H1 (cell line): Measurements from ENCODE around the gene TP53. TPM values are rescaled to one million over a fixed set of nuclear protein-coding genes. Genes with fewer than 3 reads are reported as not detected.

Experiments
- CBX5 ChIP-seq: fragments of 300-800, 300-1000 bp; sonication (generic); IDR thresholded peaks from 2 replicates; pipeline ENCODE4 v1.7.1; 2016; ENCODE audit warnings: antibody characterized with exemption, low read length, low read depth
- SUZ12 ChIP-seq: fragments of 200-600 bp; sonication (generic); IDR thresholded peaks from 2 replicates; pipeline ENCODE4 v1.6.1; 2012; ENCODE audit warnings: mild to moderate bottlenecking, inconsistent platforms, low read length, moderate library complexity, mixed read lengths
- polyA plus RNA-seq, 7 experiments: library from polyadenylated mRNA; depleted of rRNA in 3 of 7; stranded (reverse) in 5 of 7; unstranded in 2 of 7; fragments of >200 nt in 5 of 7; fragments of 200-250 nt in 2 of 7; gene quantifications; 1 replicate in 5 of 7; 2 replicates in 1 of 7; 4 replicates in 1 of 7; pipeline versions ENCODE4 v1.2.1 to v1.2.3, GENCODE V29; 2011 to 2013; ENCODE audit warnings: missing spikeins in 2 of 7, mixed read lengths in 2 of 7
- total RNA-seq: library from RNA; stranded (reverse); fragmentation: NEBNext Ultra II Directional; extraction: Animal tissue kit (Norgen Biotek cat#: 25700); gene quantifications from 2 replicates; pipeline ENCODE4 v1.2.1, GENCODE V29; 2021
- TF ChIP-seq, protein P1 (sequence below), 3 experiments: IDR thresholded peaks; 1 replicate in 2 of 3; 2 replicates in 1 of 3; pipeline versions ENCODE4 v1.5.1 to v1.6.1; 2011; ENCODE audit warnings: low read length in 3 of 3, mild to moderate bottlenecking in 3 of 3, inconsistent platforms in 2 of 3, low read depth in 1 of 3, moderate library complexity in 1 of 3; ENCODE audit not compliant: insufficient read depth in 1 of 3; ENCODE audit errors: control extremely low read depth in 1 of 3

Gene TP53
- total and polyA plus RNA-seq, 2 of the 8 experiments (the other 6 are each of a cell fraction or from before 2014, with no cell fraction given), result 143 to 198 TPM

DNA sequence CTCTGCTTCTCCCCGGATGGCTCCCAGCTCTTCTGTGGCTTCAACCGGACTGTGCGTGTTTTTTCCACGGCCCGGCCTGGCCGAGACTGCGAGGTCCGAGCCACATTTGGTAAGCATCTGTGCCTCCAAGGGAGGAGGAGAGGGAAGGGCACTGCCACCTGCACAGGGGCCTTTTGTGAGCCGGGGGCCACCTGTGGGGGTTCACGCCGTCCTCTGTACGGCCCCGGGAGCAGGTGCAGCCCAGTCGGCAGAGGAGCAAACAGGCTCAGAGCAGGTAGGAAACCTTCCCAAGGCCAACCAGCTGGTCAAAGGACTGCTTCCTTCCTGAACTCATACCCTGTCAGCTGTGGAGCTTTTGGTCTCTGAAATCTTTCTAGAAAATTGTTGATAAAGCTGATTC, 14.4 kb upstream of the TP53 start (continued):
- no peak for TF ChIP-seq SUZ12
- no peak for TF ChIP-seq CBX5
- TF ChIP-seq, protein P1, sequence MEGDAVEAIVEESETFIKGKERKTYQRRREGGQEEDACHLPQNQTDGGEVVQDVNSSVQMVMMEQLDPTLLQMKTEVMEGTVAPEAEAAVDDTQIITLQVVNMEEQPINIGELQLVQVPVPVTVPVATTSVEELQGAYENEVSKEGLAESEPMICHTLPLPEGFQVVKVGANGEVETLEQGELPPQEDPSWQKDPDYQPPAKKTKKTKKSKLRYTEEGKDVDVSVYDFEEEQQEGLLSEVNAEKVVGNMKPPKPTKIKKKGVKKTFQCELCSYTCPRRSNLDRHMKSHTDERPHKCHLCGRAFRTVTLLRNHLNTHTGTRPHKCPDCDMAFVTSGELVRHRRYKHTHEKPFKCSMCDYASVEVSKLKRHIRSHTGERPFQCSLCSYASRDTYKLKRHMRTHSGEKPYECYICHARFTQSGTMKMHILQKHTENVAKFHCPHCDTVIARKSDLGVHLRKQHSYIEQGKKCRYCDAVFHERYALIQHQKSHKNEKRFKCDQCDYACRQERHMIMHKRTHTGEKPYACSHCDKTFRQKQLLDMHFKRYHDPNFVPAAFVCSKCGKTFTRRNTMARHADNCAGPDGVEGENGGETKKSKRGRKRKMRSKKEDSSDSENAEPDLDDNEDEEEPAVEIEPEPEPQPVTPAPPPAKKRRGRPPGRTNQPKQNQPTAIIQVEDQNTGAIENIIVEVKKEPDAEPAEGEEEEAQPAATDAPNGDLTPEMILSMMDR (IDR thresholded peaks at IDR 0.05; ENCODE audit: control extremely low read depth in 1 of 3, insufficient read depth in 1 of 3, low read depth in 1 of 3, low read length in 3 of 3), result no peak
